Measurements from ENCODE around the gene ZBTB45.
A peak's percentile ranks its signal among the peaks of the same experiment; 100 is the strongest.
"Not testable (repeated sequence)": the region's sequence is repeated elsewhere in the genome, so short reads cannot be mapped to it uniquely, and the experiment has no call there.

The ZBTB45 gene

DNA sequence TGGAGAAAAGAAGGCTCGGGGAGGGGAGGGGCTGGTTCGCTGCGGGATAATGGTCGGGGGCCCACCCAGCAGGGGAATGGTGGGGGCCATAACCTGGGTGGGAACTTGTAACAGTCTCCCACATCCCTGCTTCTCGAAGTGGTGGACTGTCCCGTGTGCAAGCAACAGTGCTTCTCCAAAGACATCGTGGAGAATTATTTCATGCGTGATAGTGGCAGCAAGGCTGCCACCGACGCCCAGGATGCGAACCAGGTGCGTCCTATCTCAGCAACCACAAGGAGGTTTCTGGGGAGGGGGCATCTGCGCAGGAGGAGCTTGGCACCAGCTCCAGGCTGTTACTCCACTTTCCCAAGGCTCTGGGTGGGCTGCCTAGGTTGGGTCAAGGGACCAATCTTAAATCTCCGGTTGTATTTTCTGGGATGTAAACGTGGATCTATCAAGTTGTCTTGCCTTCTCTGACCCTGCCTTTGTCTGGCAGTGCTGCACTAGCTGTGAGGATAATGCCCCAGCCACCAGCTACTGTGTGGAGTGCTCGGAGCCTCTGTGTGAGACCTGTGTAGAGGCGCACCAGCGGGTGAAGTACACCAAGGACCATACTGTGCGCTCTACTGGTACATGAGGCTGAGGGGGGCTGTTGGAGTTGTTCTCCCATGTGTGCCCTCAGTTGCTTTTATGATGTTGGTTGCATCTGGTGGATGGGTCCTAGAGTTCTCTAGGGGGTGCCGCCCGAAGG, 25.8 kb upstream of the ZBTB45 start:
- Histone ChIP-seq H3K9me3 (ENCODE audit: control insufficient read depth in 2 of 2, low read length in 2 of 2) (no peaks in the 10 kb centered on the region), H3K9ac (ENCODE audit: low read length in 2 of 2) (peak overlapping the region; percentile 65 to 69), H3K27me3 (ENCODE audit: control insufficient read depth in 1 of 2, insufficient read depth in 2 of 2, low read length in 2 of 2) (no peaks in the 10 kb centered on the region), H3K4me1 (ENCODE audit: control insufficient read depth, insufficient read depth, low read length) (peaks cover 35% of the 10 kb centered on the region), H3K4me3 (ENCODE audit: low read length in 2 of 2) (peak overlapping the region; percentile 67 to 93), H3K27ac (ENCODE audit: low read length) (peak overlapping the region; percentile 55), H3K36me3 (ENCODE audit: control insufficient read depth in 2 of 2, insufficient read depth in 2 of 2, low read length in 2 of 2) (peaks cover 34 to 37% of the 10 kb centered on the region in 2 donors)

- H3K9me3 ChIP-seq (ENCODE audit: control insufficient read depth in 2 of 2, low read length in 2 of 2), result no peaks in the 10 kb centered on the region
- H3K4me1 ChIP-seq (ENCODE audit: control insufficient read depth, insufficient read depth, low read length), result peaks cover 35% of the 10 kb centered on the region
- peaks cover 0 to 3% of the 10 kb centered on the region in 2 donors for H3K27me3 ChIP-seq (ENCODE audit: control insufficient read depth in 1 of 2, insufficient read depth in 2 of 2, low read length in 2 of 2)
- H3K27ac ChIP-seq (ENCODE audit: low read length), result peak overlapping the region; percentile 96
- peak overlapping the region; percentile 65 to 69 for H3K9ac ChIP-seq (ENCODE audit: low read length in 2 of 2)
- H3K4me3 ChIP-seq (ENCODE audit: low read length in 2 of 2), result peak overlapping the region; percentile 67 to 93
- H3K36me3 ChIP-seq (ENCODE audit: control insufficient read depth in 2 of 2, insufficient read depth in 2 of 2, low read length in 2 of 2), result peaks cover 26 to 32% of the 10 kb centered on the region in 2 donors
Measured at GRCh38 chr19:58544591-58545285, 25.1 kb upstream of the ZBTB45 start.

DNA sequence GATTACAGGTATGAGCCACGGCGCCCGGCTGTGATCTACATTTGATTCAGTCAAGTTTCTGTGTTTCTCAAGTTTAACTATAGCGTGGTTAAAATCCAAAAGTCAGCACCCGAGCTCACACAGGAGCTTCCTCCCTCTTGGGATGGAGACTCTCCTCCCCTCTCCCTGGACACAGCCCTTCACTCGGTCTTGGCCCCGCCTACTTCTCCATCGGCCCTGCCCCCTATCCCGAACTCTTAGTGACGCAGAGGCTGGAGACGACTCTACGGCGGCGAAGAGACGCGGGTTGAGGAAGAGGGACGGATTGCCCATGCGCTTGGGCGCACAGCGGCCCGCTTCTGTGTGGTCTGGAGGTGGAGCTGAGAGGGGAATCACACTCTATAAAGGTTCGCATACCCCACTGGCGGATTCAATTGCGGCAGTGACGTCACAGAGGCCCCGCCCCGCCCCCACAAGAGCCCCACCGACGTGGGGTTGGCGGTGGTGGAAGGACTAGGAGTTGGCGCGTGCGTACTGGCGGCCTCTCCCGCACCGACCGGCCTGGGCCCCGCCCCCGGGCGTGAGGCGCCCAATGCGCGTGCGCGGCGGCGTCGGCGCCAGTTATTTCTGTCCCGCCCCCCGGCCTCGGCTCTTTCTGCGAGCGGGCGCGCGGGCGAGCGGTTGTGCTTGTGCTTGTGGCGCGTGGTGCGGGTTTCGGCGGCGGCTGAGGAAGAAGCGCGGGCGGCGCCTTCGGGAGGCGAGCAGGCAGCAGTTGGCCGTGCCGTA, 24.4 kb upstream of the ZBTB45 start, which contains the start of gene TRIM28:
Gene TRIM28, plus strand, starts transcription at position 239 of the 765 bp plus-strand sequence. CDS start 694 bp downstream, outside the sequence.
- Histone ChIP-seq H3K27ac (ENCODE audit: low read length) (peak within 1 kb of the TSS; percentile 96), H3K27me3 (ENCODE audit: control insufficient read depth in 1 of 2, insufficient read depth in 2 of 2, low read length in 2 of 2) (peaks cover 0 to 6% of the 10 kb centered on the region in 2 donors), H3K4me3 (ENCODE audit: low read length in 2 of 2) (peak within 1 kb of the TSS; percentile 81 to 93), H3K36me3 (ENCODE audit: control insufficient read depth in 2 of 2, insufficient read depth in 2 of 2, low read length in 2 of 2) (peaks cover 19 to 24% of the 10 kb centered on the region in 2 donors), H3K9me3 (ENCODE audit: control insufficient read depth in 2 of 2, low read length in 2 of 2) (no peaks in the 10 kb centered on the region), H3K4me1 (ENCODE audit: control insufficient read depth, insufficient read depth, low read length) (peaks cover 31% of the 10 kb centered on the region), H3K9ac (ENCODE audit: low read length in 2 of 2) (peak within 1 kb of the TSS; percentile 87)

- Histone ChIP-seq H3K36me3 (ENCODE audit: control insufficient read depth in 2 of 2, insufficient read depth in 2 of 2, low read length in 2 of 2) (peaks cover 7 to 13% of the 10 kb centered on the region in 2 donors), H3K4me3 (ENCODE audit: low read length in 2 of 2) (peak overlapping the region in 1 of 2 donors; percentile 93), H3K4me1 (ENCODE audit: control insufficient read depth, insufficient read depth, low read length) (peaks cover 33% of the 10 kb centered on the region), H3K27me3 (ENCODE audit: control insufficient read depth in 1 of 2, insufficient read depth in 2 of 2, low read length in 2 of 2) (peaks cover 11 to 12% of the 10 kb centered on the region in 2 donors), H3K27ac (ENCODE audit: low read length) (peak overlapping the region; percentile 96)
- H3K9ac ChIP-seq (ENCODE audit: low read length in 2 of 2); H3K9me3 ChIP-seq (ENCODE audit: control insufficient read depth in 2 of 2, low read length in 2 of 2): not testable (repeated sequence)
Measured at GRCh38 chr19:58542641-58543372, 23.2 kb upstream of the ZBTB45 start.

- H3K4me1 ChIP-seq (ENCODE audit: control insufficient read depth, insufficient read depth, low read length); H3K4me3 ChIP-seq (ENCODE audit: low read length in 2 of 2); H3K36me3 ChIP-seq (ENCODE audit: control insufficient read depth in 2 of 2, insufficient read depth in 2 of 2, low read length in 2 of 2); H3K27ac ChIP-seq (ENCODE audit: low read length); H3K9me3 ChIP-seq (ENCODE audit: control insufficient read depth in 2 of 2, low read length in 2 of 2); H3K9ac ChIP-seq (ENCODE audit: low read length in 2 of 2): not testable (repeated sequence)
- H3K27me3 ChIP-seq (ENCODE audit: control insufficient read depth in 1 of 2, insufficient read depth in 2 of 2, low read length in 2 of 2), result peaks cover 12 to 19% of the 10 kb centered on the region in 2 donors
Measured at GRCh38 chr19:58539169-58539559, 19.6 kb upstream of the ZBTB45 start.

DNA sequence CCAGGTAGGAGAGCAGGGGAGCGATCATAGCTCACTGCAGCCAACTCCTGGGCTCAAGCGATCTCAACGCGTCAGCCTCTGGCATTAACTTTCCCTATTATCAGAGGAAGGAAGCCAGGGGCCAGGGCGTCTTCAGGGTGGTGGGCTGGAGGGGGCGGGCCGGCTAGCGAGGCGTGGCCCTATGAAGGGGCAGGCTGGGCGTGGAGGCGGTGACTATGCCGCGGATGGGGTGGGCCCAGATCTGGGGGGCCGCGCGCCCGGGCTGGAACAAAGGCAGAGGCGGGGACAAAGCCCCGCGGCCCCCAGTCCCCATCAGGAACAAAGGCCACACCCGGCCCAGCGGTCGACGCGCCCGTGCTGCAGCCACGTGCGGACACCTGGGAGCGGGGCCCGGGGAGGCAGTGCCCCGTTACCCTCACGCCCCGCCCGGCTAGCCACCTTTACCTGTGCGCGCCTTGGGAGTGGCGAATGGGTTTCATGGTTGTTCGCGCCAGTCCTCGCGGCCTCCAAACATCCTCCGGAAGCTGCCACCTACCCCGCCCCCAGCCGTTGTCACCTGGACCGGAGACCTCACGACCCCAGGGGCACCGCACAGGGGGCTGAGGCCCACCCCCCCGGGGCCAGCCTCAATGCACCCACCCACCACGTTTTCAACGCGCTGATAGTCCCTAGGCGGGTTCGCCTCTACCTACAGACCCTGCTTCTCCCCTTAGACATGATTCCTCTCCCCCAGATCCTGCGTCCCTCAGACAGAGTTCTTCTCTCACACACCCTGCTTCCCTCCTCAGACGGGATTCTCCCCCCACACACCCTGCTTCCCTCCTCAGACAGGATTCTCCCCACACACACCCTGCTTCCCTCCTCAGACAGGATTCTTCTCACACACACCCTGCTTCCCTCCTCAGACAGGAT, 18.9 kb upstream of the ZBTB45 start:
- Histone ChIP-seq H3K4me1 (ENCODE audit: control insufficient read depth, insufficient read depth, low read length) (peaks cover 5% of the 10 kb centered on the region), H3K27me3 (ENCODE audit: control insufficient read depth in 1 of 2, insufficient read depth in 2 of 2, low read length in 2 of 2) (peaks cover 12 to 19% of the 10 kb centered on the region in 2 donors), H3K4me3 (ENCODE audit: low read length in 2 of 2) (peak overlapping the region in 1 of 2 donors; percentile 22), H3K9ac (ENCODE audit: low read length in 2 of 2) (no peak overlapping the region), H3K27ac (ENCODE audit: low read length) (no peak overlapping the region), H3K36me3 (ENCODE audit: control insufficient read depth in 2 of 2, insufficient read depth in 2 of 2, low read length in 2 of 2) (no peaks in the 10 kb centered on the region), H3K9me3 (ENCODE audit: control insufficient read depth in 2 of 2, low read length in 2 of 2) (no peaks in the 10 kb centered on the region)

- H3K9me3 ChIP-seq (ENCODE audit: control insufficient read depth in 2 of 2, low read length in 2 of 2), result no peaks in the 10 kb centered on the region
- no peaks in the 10 kb centered on the region for H3K36me3 ChIP-seq (ENCODE audit: control insufficient read depth in 2 of 2, insufficient read depth in 2 of 2, low read length in 2 of 2)
- H3K4me1 ChIP-seq (ENCODE audit: control insufficient read depth, insufficient read depth, low read length), result peaks cover 3% of the 10 kb centered on the region
- no peak overlapping the region for H3K4me3 ChIP-seq (ENCODE audit: low read length in 2 of 2)
- H3K27me3 ChIP-seq (ENCODE audit: control insufficient read depth in 1 of 2, insufficient read depth in 2 of 2, low read length in 2 of 2), result peaks cover 12 to 19% of the 10 kb centered on the region in 2 donors
- H3K9ac ChIP-seq (ENCODE audit: low read length in 2 of 2), result no peak overlapping the region
- no peak overlapping the region for H3K27ac ChIP-seq (ENCODE audit: low read length)
Measured at GRCh38 chr19:58536852-58537798, 17.5 kb upstream of the ZBTB45 start.

DNA sequence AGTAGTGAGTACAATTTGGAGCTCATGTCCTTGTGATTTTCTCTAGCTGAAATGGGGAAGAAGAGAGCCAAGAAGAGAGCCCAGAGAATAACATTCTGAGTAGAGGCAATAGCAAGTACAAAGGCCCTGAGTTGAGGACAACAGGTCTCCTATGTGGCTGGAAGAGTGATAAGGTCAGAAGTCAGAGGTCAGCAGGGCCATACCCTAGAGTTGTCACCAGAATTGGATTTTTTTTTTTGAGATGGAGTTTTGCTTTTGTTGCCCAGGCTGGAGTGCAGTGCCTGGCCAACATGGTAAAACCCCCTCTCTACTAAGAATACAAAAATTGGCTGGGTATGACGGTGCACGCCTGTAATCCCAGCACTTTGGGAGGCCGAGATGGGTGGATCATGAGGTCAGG, 16.2 kb upstream of the ZBTB45 start:
- H3K27ac ChIP-seq (ENCODE audit: low read length), result no peak overlapping the region
- H3K36me3 ChIP-seq (ENCODE audit: control insufficient read depth in 2 of 2, insufficient read depth in 2 of 2, low read length in 2 of 2), result no peaks in the 10 kb centered on the region
- no peak overlapping the region for H3K9ac ChIP-seq (ENCODE audit: low read length in 2 of 2)
- no peak overlapping the region for H3K4me3 ChIP-seq (ENCODE audit: low read length in 2 of 2)
- no peaks in the 10 kb centered on the region for H3K9me3 ChIP-seq (ENCODE audit: control insufficient read depth in 2 of 2, low read length in 2 of 2)
- peaks cover 15 to 19% of the 10 kb centered on the region in 2 donors for H3K27me3 ChIP-seq (ENCODE audit: control insufficient read depth in 1 of 2, insufficient read depth in 2 of 2, low read length in 2 of 2)
- H3K4me1 ChIP-seq (ENCODE audit: control insufficient read depth, insufficient read depth, low read length), result peaks cover 3% of the 10 kb centered on the region

Measured in stomach smooth muscle (tissue), 2 donors.